ENCODE results near the gene BRICD5.

The BRICD5 gene

GRCh38 chr16:2213817-2214718, 3.4 kb upstream of the BRICD5 start:
- TF ChIP-seq CTCF (IDR thresholded peaks at IDR 0.05; ENCODE audit: low read depth, low read length) = no peak
- H3K4me3 ChIP-seq (ENCODE audit: low read depth, low read length) = peak overlapping the region; percentile 72

GRCh38 chr16:2212362-2213324, 2.0 kb upstream of the BRICD5 start:
- peak overlapping the region; percentile 72 for H3K4me3 ChIP-seq (ENCODE audit: low read depth, low read length)

GRCh38 chr16:2211923-2212347, 1.3 kb upstream of the BRICD5 start:
- H3K4me3 ChIP-seq (ENCODE audit: low read depth, low read length) = no peak overlapping the region
- no peak for TF ChIP-seq CTCF (IDR thresholded peaks at IDR 0.05; ENCODE audit: low read depth, low read length)

More at GRCh38 chr16:2212362-2213324, 2.0 kb upstream of the BRICD5 start:
- no peak for TF ChIP-seq CTCF (IDR thresholded peaks at IDR 0.05; ENCODE audit: low read depth, low read length)

GRCh38 chr16:2210009-2210332, 692 bp downstream of the BRICD5 start:
- TF ChIP-seq CTCF (IDR thresholded peaks at IDR 0.05; ENCODE audit: low read depth, low read length) = no peak
- no peak overlapping the region for H3K4me3 ChIP-seq (ENCODE audit: low read depth, low read length)

GRCh38 chr16:2209258-2210008, 1.2 kb downstream of the BRICD5 start:
- TF ChIP-seq CTCF (IDR thresholded peaks at IDR 0.05; ENCODE audit: low read depth, low read length) = no peak
- H3K4me3 ChIP-seq (ENCODE audit: low read depth, low read length) = no peak overlapping the region

GRCh38 chr16:2208772-2209171, 1.9 kb downstream of the BRICD5 start:
- no peak for TF ChIP-seq CTCF (IDR thresholded peaks at IDR 0.05; ENCODE audit: low read depth, low read length)

More at GRCh38 chr16:2208772-2209171, 1.9 kb downstream of the BRICD5 start:
- no peak overlapping the region for H3K4me3 ChIP-seq (ENCODE audit: low read depth, low read length)

Measured in WI38 (cell line).